ENCODE data around the gene HUS1.

DNA sequence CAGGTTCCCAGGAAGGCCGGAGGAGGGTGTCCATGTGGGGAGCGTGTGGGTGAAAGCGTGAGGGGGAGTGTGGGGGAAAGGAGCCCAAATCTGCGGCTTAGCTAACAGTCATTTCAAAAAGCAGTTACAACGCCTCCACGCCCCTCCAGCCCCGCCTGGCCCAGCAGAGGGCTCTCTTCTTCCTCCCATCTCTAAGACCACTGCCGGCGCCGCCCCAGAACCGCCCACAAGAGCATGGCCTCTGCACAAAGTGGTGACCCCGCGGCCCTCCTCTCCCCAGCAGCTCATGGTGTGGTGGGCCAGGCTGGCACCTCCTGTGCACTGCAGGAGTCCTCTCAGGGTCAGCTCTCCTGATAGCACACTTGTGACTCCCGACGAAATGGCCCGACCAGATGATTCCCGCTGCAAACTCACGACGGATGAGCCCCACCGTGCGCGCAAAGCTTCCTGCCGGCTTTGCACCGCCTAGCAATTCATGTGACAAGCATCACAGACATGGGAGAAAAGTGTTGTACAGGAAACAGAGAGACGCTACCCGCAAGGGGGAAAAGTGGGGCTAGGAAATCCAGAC lies 12.4 kb upstream of the HUS1 start:
- TF ChIP-seq, protein P1, sequence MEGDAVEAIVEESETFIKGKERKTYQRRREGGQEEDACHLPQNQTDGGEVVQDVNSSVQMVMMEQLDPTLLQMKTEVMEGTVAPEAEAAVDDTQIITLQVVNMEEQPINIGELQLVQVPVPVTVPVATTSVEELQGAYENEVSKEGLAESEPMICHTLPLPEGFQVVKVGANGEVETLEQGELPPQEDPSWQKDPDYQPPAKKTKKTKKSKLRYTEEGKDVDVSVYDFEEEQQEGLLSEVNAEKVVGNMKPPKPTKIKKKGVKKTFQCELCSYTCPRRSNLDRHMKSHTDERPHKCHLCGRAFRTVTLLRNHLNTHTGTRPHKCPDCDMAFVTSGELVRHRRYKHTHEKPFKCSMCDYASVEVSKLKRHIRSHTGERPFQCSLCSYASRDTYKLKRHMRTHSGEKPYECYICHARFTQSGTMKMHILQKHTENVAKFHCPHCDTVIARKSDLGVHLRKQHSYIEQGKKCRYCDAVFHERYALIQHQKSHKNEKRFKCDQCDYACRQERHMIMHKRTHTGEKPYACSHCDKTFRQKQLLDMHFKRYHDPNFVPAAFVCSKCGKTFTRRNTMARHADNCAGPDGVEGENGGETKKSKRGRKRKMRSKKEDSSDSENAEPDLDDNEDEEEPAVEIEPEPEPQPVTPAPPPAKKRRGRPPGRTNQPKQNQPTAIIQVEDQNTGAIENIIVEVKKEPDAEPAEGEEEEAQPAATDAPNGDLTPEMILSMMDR (IDR thresholded peaks at IDR 0.05; ENCODE audit: insufficient read depth, low read depth, low read length): peak; percentile 47
- no peak for TF ChIP-seq EZH2 (IDR thresholded peaks at IDR 0.05; ENCODE audit: insufficient read depth, low read length)

Measured in astrocyte (in vitro differentiated cells and primary cell).